T-helper 1 cell (primary cell): ENCODE data around the gene TMEM150B.

Experiments
- DNase-seq, 5 donors: peaks; one replicate each; pipeline ENCODE4 v3.0.0-alpha.2; 2012 to 2020
- total RNA-seq, 4 donors: gene quantifications; one replicate each; lab custom pipeline; 2026; lab: John Stamatoyannopoulos, UW

The TMEM150B gene
- 0 to 0.15 (median 0) reads per million in 4 donors for total RNA-seq

- no peak for DNase-seq
These were observed at the start of gene TMEM150B for GRCh38 chr19:55325172-55325571. Gene TMEM150B (minus strand): TSS chr19:55325341. CDS start chr19:55321036, 4,305 bp downstream.

- DNase-seq: no peak
These were observed 49.0 kb upstream of the TMEM150B start for GRCh38 chr19:55373993-55374757.

DNA sequence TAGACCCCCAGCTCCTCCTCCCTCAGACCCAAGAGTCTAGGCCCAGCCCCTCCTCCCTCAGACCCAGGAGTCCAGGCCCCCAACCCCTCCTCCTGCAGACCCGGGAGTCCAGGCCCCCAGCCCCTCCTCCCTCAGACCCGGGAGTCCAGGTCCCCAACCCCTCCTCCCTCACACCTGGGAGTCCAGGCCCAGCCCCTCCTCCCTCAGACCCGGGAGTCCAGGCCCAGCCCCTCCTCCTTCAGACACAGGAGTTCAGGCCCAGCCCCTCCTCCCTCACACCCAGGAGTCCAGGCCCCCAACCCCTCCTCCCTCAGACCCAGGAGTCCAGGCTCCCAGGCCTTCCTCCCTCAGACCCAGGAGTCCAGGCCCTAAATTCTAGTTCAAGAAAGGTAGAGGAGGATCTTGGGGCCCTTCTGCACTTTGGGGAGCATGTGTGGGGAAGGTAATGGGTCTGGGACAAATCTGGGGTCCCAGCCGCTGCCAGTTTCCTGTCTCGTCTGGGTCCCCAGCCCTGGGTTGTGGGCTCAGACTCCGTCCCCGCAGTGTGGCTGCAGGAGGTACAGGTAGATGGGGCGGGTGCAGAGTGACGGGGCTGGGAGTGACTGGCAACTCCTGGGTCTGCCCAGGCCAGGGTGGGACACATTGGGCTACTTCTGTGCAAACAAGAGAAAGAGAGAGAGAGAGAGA is 48.3 kb upstream of the TMEM150B start:
- DNase-seq: no peak

GRCh38 chr19:55372316-55373081 is 47.4 kb upstream of the TMEM150B start:
- no peak for DNase-seq

- DNase-seq: no peak
These were observed 45.3 kb upstream of the TMEM150B start, which contains the start of gene IL11 for GRCh38 chr19:55370305-55370988. Gene IL11 (minus strand): TSS chr19:55370463. CDS start chr19:55370310, 153 bp downstream.

- DNase-seq: peak in 3 of 5 donors; percentile 21 to 27 (median 25)
These were observed 44.6 kb upstream of the TMEM150B start for GRCh38 chr19:55369653-55370304.

GRCh38 chr19:55368701-55369563 is 43.8 kb upstream of the TMEM150B start:
- no peak for DNase-seq

DNA sequence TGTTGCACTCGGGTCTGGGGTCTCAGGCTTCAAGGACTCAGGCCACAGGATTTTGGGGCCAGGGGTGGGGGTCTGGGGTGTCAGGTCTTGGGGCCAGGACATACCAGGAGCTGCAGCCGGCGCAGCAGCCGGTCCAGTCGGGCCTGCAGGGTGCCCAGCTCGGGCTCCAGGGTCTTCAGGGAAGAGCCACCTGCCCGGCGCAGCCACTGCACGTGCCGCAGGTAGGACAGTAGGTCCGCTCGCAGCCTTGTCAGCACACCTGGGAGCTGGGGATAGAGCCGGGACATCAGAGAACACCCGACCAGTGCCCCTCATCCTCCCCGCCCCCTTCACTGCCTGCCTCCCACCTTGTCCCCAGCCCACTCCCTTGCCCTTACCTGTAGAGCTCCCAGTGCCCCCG is 43.0 kb upstream of the TMEM150B start:
- no peak for DNase-seq

DNA sequence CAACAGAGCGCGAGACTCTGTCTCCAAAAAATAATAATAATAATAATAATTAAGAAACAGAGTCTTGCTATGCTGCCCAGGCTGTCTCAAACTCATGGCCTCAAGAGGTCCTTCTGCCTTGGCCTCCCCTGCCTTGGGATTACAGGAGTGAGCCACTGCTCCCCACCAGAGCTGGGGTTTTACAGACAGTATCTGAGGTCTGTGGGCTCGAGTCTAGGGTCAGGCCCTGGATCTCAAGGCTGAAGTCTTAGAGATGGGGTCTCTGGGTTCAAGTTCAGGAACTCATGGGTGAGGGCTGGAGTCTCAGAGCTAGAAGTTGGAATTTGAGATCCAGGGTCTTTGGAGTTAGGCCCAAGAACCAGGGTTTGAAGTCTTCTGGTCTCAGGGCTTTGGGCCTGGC is 41.6 kb upstream of the TMEM150B start:
- no peak for DNase-seq

DNA sequence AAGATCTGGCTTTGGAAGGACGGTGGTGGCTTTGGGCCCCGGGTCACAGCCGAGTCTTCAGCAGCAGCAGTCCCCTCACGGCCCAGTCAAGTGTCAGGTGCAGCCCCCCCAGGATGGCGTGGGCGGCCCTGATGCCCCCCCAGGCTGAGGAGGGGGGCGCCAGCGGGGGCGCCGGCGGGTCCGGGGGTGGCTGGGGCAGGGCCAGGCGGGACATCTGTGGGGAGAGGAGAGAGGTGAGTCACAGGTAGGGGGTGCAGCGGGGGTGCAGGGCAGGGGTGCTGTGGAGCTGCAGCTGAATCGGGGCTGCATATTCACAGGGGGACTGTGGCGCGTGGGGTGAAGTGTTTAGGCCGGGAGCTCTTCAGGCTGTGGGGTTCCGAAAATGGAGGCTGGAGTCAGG is 40.8 kb upstream of the TMEM150B start:
- DNase-seq: no peak

GRCh38 chr19:55365245-55365644 is 40.1 kb upstream of the TMEM150B start:
- DNase-seq: no peak

- DNase-seq: no peak
These were observed 38.0 kb upstream of the TMEM150B start, which contains the start of gene GARIN5B for GRCh38 chr19:55362990-55363716. Gene GARIN5B (minus strand): TSS chr19:55363260. CDS start chr19:55363066, 194 bp downstream.

DNA sequence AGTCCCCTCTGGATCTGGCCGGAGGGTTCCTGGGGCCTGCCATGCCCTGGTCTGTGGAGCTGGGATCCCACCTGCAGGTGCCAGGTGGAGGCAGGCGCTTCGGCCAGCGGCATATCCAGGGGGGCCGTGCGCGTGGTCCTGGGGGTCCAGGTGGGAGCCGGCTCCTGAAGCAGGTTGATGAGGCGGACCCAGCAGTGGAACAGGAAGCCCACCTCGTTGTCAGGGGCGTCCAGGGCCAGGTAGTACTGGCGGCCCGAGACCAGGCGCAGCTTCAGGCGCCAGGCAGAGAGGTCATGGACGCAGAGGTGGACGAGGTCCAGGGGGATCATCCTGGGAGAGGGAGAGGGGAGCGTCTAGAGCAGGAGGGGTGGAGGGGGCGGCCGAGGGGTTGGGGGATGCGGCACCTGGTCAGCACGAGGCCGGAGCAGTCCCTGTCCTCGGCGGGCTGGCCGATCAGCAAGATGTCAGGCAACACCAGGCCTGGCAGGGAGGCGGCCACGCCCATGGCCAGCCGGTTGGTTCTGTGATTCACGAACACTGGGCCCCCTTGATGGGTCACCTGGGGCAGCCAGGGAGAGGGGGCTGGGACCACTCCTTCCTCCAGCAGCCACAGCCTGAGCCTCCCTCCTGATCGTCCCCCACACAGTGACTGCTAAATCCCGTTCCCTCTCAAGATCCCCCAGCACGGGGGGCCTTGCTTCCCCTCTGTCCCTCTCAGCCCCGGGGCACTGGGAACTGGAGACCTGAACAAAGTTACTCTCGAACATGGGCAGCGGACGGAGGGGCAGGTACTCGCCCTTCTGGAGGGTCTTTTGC is 37.2 kb upstream of the TMEM150B start:
- DNase-seq: no peak

- no peak for DNase-seq
These were observed 35.8 kb upstream of the TMEM150B start for GRCh38 chr19:55360902-55361301.

DNA sequence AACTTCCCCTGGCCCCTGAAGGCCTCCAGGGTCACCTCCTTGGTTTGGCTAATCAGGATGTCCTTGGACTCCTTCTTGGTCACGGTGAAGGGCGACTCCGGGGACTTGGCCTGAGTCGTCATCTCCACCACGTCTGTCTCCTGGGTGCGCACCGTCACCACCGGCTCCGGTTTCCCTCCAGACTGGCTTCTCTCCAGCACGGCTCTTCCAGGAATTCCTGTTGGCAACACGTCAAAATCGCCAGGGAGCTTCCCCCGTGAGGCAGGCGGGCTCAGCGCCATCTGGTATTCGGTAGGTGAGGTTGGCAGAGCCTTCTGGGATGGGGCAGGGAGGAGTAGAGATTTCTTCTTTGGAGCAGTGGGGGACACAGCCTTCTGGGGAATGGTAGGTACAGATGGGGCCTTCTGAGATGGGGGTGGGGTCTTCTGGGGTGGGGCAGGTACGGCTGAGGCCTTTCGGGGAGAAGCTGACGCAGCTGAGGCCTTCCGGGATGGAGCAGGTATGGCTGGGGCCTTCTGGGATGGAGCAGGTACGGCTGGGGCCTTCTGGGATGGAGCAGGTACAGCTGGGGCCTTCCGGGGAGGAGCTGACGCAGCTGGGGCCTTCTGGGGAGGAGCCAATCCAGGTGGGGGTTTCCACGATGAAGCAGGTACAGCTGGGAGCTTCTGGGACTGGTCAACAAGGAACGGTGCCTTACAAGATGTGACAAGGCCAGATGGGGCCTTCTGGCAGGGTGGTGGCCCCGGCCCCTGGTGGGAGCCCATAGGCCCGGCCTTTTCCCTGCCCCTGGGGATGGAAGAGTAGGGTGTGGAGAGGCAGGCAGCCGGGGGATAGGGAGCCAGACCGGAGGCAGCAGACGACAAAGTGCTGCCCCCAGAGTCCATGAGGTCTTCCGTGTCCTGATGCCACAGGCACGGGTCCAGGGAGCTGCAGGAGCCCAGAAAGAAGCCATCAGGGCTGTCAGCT is 34.1 kb upstream of the TMEM150B start:
- DNase-seq: no peak

GRCh38 chr19:55358493-55358892 is 33.4 kb upstream of the TMEM150B start:
- DNase-seq: no peak

DNA sequence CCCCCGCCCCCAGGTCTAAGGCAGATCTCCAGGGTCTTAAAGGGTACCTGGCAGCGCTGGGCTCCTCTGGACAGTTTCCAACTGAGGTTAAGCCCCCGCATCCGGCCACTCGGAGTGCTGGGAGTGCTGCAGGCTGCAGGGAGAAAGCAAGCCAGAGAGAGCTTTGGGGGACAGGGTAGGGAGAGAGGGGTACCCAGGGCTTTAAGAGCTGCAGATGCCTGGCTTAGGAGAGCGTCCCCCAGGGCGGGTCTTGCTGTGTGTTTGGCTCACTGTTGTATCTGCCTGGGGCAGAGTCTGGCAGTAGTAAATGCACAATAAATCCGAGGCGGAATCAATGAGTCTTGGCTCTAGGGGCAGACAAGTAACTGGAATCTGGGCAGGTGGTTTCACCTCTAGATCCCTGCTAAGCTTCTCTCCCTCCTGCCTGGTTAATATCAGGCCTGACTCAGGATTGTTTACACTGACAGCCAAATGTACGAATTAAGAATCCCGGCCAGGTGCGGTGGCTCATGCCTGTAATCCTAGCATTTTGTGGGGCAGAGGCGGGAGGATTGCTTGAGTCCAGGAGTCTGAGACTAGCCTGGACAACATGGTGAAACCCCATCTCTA is 30.2 kb upstream of the TMEM150B start:
- DNase-seq: no peak
